ENCODE results near the gene HNRNPC.
A peak's percentile ranks its signal among the peaks of the same experiment; 100 is the strongest.
"Not testable (repeated sequence)": the region's sequence is repeated elsewhere in the genome, so short reads cannot be mapped to it uniquely, and the experiment has no call there.

Gene HNRNPC

GRCh38 chr14:21269252-21270046 is at the start of gene HNRNPC:
HNRNPC (minus strand) TSS chr14:21269442; CDS start chr14:21234193, 35,249 bp downstream.
- peak; percentile 100 for DNase-seq

GRCh38 chr14:21317398-21317797 is 48.2 kb upstream of the HNRNPC start:
- no peak for DNase-seq

DNA sequence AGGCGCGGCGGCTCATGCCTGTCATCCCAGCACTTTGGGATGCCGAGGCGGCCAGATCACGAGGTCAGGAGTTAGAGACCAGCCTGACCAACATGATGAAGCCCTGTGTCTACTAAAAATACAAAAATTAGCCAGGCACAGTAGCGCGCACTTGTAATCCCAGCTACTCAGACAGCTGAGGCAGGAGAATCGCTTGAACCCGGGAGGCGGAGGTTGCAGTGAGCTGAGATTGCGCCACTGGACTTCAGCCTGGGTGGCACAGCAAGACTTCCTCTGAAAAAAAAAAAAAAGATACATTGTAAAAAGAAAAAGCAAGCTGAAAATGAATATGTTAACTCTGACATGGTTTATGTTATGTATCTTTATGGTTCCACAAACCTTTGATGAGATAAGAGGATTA is 44.3 kb upstream of the HNRNPC start:
- no peak for DNase-seq

GRCh38 chr14:21311614-21312013 is 42.4 kb upstream of the HNRNPC start:
- no peak for DNase-seq

GRCh38 chr14:21309956-21310355 is 40.7 kb upstream of the HNRNPC start:
- no peak for DNase-seq

- no peak for DNase-seq
Observed at GRCh38 chr14:21309238-21309636, 40.0 kb upstream of the HNRNPC start.

GRCh38 chr14:21308479-21309237 is 39.4 kb upstream of the HNRNPC start:
- peak; percentile 87 to 90 for DNase-seq

GRCh38 chr14:21308132-21308478 is 38.9 kb upstream of the HNRNPC start:
- no peak for DNase-seq

- DNase-seq: no peak
Observed at GRCh38 chr14:21307637-21308036, 38.4 kb upstream of the HNRNPC start.

DNA sequence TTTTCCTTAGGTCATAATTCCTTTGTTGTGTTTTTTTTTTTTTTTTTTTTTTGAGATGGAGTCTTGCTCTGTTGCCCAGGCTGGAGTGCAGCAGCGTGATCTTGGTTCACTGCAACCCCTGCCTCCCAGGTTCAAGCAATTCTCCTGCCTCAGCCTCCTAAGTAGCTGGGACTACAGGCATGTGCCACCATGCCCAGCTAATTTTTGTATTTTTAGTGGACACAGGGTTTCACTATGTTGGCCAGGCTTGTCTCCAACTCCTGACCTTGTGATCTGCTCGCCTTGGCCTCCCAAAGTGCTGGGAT is 33.5 kb upstream of the HNRNPC start:
- DNase-seq: not testable (repeated sequence)

DNA sequence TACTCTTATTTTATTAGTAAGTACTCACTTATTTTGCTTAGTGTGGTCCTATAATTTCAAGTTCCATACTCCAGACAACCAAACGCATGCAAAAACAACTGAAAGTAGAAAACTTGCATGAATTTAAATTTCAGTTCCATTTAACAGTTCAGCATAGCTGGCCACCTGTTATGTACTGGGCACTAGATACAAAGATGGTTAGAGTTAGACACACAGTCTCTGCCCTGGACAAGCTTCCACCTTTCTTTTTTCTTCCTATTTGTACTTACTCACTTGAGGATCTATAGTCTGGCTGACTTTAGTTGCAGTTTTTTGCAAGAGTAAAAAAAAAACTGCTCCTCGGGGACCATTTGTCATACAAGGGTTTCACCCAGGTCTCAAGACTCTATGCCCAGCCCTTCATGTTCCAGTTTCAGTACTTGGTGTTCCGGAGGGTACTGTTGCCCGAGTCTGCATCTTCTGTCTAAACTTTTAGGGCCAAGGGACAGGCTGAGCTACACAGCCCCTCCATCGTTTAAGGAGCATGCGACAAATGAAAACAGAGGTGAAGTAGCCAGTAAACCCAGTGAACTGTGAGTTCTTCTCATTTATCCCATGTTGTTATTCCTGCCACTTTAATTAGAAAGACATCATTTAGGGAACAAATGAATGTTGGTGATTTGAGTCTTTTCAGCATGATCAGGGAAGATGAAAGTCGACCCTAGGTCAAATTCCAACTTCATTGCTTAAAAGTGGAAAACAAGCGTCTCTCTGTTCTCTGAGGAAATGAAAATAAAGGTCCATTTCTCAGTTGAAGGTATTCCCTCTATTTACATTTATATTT is 33.0 kb upstream of the HNRNPC start:
- DNase-seq: no peak

- peak; percentile 19 to 27 for DNase-seq
Observed at GRCh38 chr14:21300892-21301291, 31.6 kb upstream of the HNRNPC start.

DNA sequence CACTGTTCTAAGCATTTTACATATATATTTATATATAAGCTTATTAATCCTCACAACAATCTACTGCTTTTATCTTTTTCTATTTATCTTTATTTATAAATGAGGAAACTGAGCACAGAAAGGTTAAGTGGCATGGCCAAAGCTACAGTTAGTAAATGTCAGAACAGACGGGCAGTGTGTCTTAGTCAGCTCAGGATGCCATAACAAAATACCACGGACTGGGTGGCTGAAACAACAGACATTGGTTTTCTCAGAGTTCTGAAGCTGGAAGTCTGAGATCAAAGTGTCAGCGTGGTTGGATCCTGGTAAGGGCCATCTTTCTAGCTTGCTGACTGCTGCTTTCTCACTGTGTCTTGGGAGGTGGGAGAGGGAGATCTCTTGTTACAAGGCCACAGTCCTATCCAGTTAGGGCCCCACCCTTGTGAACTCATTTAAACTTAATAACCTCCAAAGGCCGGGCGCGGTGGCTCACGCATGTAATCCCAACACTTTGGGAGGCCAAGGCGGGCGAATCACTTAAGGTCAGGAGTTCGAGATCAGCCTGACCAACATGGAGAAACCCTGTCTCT is 30.4 kb upstream of the HNRNPC start:
- DNase-seq: no peak

GRCh38 chr14:21298358-21298757 is 29.1 kb upstream of the HNRNPC start:
- no peak for DNase-seq

GRCh38 chr14:21294026-21294425 is 24.8 kb upstream of the HNRNPC start:
- not testable (repeated sequence) for DNase-seq

- no peak for DNase-seq
Observed at GRCh38 chr14:21287168-21287567, 17.9 kb upstream of the HNRNPC start.

GRCh38 chr14:21286516-21286915 is 17.3 kb upstream of the HNRNPC start:
- DNase-seq: not testable (repeated sequence)

DNA sequence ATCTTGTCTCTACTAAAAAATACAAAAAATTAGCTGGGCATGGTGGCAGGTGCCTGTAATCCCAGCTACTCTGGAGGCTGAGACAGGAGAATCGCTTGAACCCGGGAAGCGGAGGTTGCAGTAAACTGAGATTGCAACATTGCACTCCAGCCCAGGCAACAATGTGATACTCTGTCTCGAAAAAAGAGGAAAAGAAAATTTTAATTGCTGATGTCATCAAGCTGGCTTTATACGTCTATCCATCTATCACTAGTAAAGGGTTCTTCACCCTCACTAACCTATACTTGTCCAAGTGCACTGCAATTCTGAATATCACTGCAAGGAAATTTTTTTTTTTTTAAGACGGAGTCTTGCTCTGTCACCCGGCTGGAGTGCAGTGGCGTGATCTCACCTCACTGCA is 12.7 kb upstream of the HNRNPC start:
- DNase-seq: not testable (repeated sequence)

- no peak for DNase-seq
Observed at GRCh38 chr14:21279783-21280182, 10.5 kb upstream of the HNRNPC start, which contains the start of gene RPGRIP1. RPGRIP1 (plus strand) TSS chr14:21280083; CDS start chr14:21287977, 7,894 bp downstream.

DNA sequence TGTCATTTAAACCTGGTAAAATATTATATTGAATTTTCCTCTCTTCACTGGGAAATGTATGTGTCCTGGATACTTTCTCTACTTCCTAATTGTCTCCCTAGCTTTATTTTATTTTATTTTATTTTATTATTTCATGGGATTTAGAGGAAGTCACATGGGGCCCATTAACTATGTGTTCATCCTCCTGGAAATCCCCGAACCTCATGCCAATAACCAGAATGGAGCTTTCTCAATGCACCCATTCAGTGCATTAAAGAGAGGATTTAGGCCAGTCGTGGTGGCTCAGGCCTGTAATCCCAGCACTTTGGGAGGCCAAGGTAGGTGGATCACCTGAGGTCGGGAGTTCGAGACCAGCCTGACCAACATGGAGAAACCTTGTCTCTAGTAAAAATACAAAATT is 9.4 kb upstream of the HNRNPC start:
- DNase-seq: no peak

- DNase-seq: no peak
Observed at GRCh38 chr14:21275261-21275858, 6.1 kb upstream of the HNRNPC start.

DNA sequence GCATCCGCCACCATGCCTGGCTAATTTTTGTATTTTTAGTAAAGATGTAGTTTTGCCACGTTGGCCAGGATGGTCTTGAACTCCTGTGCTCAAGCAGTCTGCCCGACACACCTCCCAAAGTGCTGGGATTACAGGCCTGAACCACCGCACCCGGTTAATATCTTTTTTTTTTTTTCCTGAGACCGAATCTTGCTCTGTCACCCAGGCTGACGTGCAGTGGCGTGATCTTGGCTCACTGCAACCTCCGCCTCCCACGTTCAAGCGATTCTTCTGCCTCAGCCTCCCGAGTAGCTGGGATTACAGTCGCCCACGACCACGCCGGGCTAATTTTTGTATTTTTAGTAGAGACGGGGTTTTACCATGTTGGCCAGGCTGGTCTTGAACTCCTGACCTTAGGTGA is 3.4 kb upstream of the HNRNPC start:
- not testable (repeated sequence) for DNase-seq
